Middle frontal gyrus (tissue), 1 donor: ENCODE results near the gene SARS1.
"Not testable (repeated sequence)": the region's sequence is repeated elsewhere in the genome, so short reads cannot be mapped to it uniquely, and the experiment has no call there.

Source experiments
- DNase-seq: peaks from one replicate; pipeline ENCODE4 v3.0.0-alpha.2; 2015; ENCODE audit warnings: low spot score; ENCODE audit errors: extremely low spot score

SARS1 gene

GRCh38 chr1:109274533-109275476, 61.1 kb downstream of the SARS1 start:
- DNase-seq, result no peak

DNA sequence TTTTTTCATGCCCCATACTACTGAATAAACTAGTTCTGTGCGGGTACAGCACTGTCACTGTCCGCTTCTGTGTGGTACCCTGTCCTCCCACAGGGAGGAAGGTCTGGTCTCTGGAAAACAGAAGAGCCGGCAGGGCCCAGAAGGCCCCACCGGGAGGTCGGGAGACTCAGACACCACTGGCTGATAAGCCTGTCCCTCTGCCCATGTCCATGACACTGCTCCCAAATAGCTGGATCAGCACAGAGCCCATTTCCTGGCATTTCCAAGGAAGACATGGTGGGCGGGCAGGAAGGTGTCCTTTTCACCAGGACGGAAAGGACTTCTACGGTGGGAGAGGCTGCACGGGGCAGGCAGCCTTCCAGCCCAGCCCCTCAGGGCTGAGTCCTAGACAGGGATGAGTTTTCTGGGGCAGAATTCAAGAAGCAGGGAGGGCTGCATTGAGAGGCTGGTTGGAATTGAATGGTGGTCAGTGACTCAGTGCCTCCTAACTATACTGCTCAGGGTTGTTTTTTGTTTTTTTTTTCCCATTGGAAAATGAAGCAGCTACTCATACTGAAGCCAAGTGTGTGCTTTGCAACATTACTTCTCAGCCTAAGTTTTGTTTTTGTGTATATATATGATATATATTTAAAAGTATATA, 62.1 kb downstream of the SARS1 start:
- no peak for DNase-seq

GRCh38 chr1:109277434-109278204, 63.9 kb downstream of the SARS1 start:
- peak; percentile 50 for DNase-seq

DNA sequence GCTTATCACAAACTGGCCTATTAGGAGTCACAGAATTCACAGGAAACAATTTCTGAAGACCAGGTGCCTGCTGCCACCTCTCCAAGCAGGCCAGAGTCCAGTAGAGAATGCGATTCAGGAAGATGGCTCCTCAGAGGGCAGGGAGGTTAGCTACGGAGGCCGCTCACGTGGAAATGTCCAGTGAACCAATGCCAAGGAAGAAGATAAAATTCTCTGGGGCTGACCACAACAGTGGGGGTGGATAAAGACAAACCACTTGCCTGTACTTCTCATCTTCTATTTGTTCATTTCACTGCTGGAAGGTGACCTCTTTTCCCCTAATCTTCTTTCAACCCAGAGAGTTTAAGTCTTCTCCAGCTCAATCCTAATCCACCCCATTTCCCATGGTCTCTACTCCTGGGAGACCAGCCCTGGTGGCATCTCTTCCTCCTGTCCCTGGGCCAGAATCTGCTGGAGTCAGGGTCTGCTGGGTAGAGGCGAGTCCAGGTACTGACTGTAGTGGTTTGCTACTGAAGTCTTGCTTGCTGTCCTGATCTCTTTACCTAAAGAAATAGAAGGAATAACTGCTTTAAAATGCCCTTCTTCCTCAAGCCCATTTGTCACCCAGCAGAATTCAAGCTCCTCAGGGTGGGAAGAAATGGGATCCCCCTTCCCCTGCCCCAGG, 66.0 kb downstream of the SARS1 start:
- DNase-seq, result no peak

DNA sequence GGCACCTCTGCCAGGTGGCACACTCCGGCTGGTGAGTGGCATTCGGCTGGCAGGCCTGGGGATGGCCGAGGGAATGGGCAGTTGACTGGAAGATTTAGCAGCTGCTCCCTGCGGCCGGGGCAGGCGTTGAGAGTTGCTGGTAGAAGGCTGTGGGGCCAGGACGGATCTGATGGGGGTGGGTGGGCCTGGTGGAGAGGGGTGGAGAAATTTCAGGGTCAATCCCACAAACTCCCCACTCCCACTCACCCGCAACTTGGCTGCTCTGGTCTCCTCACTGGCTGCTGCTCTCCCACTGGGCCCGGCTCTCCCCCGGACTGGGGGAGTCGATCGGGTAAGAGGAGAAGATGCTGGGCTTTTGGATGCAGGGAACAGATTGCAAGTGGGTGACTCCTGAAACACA, 67.1 kb downstream of the SARS1 start:
- no peak for DNase-seq

DNA sequence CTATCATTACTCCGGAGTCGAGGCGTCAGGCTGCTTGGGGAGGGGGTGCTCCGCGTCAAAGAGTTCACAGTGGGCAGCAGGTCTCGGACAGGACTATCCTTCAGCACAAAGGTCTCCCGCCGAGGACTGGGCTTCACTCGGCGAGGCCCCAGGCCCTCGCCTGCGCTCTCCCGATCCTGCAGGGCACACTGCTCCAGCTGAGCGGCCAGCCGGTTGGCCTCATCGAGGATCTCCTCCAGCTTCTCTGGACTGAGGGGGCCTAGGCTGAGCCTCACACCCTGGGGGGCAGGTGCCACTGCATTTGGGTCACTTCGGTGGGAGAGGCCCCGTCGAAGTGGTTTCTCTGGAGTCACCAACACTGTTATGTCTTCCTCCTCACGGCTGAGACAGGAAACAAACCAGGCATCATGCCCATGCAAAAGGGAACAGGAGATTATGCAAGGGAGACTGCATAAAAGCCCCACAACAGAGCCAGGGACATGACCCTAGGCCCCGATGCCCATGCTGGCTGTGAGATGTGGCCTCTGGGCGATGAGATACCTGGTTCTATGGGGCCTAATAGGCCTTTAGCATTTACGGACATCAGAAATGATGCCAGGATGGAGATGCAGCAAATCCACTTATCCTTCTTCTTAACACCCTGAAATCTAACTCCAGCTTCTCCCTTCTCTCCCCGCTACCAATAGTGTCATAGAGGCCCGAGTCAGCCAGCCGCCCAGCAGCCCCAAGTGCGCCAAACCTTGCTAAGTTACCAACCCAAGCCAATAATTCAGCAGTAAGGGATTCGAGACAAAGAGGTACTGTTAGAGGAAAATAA, 68.2 kb downstream of the SARS1 start:
- no peak for DNase-seq

- no peak for DNase-seq
Observed at GRCh38 chr1:109282497-109282951, 68.8 kb downstream of the SARS1 start.

- peak; percentile 96 for DNase-seq
Observed at GRCh38 chr1:109282952-109283747, 69.4 kb downstream of the SARS1 start, which contains the start of gene PSRC1. TSS of gene PSRC1 (minus strand) at chr1:109283145.

DNA sequence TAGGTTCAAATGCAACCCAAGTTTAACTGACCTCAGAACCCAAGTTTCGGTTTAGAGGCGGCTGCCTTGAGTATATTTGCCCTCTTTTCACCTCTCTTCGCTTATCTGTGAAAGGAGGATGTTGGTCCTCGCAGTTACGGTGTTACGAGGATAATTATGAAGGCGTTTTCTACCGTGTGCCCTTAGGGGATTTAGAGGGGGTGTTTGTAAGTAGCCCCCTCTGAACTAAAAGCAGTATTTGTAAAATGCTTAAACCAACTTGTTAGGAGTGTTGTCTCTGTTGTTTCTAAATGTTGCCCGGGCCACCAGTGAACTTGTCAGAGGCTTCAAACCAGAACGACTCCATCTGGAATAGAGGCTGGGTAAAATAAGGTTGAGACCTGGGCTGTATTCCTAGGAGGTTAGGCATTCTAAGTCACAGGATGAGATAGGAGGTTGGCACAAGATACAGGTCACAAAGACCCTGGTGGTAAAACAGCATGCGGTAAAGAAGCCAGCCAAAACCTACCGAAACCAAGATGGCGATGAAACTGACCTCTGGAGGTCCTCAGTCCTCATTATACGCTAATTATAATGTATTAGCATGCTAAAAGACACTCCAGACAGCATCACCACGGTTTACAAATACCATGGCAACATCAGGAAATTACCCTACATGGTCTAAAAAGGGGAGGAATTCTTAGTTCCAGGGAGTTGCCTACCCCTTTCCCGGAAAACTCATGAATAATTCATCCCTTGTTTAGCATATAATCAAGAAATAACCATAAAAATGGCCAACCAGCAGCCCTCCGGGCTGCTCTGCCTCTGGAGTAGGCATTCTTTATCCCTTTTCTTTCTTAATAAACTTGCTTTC, 70.3 kb downstream of the SARS1 start:
- DNase-seq, result no peak

- not testable (repeated sequence) for DNase-seq
Observed at GRCh38 chr1:109286762-109287161, 73.0 kb downstream of the SARS1 start.
